Loucy (cell line): ENCODE measurements around the gene CHURC1.

ENCODE experiments used
- CTCF ChIP-seq: fragments of 200-600 bp; sonication (generic); conservative IDR thresholded peaks from 2 replicates; pipeline ENCODE4 v1.5.1; 2014; ENCODE audit warnings: mild to moderate bottlenecking, antibody characterized with exemption, low read length
- EZH2phosphoT487 ChIP-seq: fragments of 200-600 bp; IDR thresholded peaks from 2 replicates; pipeline ENCODE4 v1.6.1; 2018; ENCODE audit warnings: antibody characterized with exemption, mild to moderate bottlenecking, moderate library complexity, borderline replicate concordance

- TF ChIP-seq CTCF (no peak), EZH2phosphoT487 (no peak)
Observed at GRCh38 chr14:64955297-64955696, 41.0 kb downstream of the CHURC1 start.
